SK-N-SH treated with all-trans-retinoic acid at 6 μM for 48 hours (cell line): ENCODE results near the gene CFAP61.

Experiments
- ATAC-seq: fragments of 200-7000 bp; cut with Tn5 transposase; 3 replicates; pipeline ENCODE4 v1.9.1; 2020; ENCODE audit warnings: mild to moderate bottlenecking, moderate library complexity
- ARNTL ChIP-seq: fragments of 450-650 bp; formaldehyde crosslinking; IDR thresholded peaks from 2 replicates; pipeline ENCODE4 v1.5.0; 2020; ENCODE audit warnings: low read depth, mild to moderate bottlenecking, moderate library complexity, borderline replicate concordance
- BACH2 ChIP-seq: fragments of 250-450 bp; sonication (Bioruptor Pico); IDR thresholded peaks from 2 replicates; pipeline ENCODE4 v1.9.0; 2021; ENCODE audit warnings: mild to moderate bottlenecking, borderline replicate concordance
- CREB5 ChIP-seq: fragments of 250-450 bp; sonication (Bioruptor Pico); IDR thresholded peaks from 2 replicates; pipeline ENCODE4 v1.5.1; 2020; ENCODE audit warnings: low read depth, mild to moderate bottlenecking, moderate library complexity
- CSDC2 ChIP-seq: fragments of 250-450 bp; sonication (Bioruptor Pico); IDR thresholded peaks from 2 replicates; pipeline ENCODE4 v1.5.0; 2020; ENCODE audit warnings: mild to moderate bottlenecking, moderate library complexity
- CSRNP3 ChIP-seq: fragments of 250-450 bp; sonication (Bioruptor Pico); IDR thresholded peaks from 2 replicates; pipeline ENCODE4 v1.5.1; 2021; ENCODE audit warnings: mild to moderate bottlenecking, moderate library complexity
- ESRRG ChIP-seq: fragments of 250-450 bp; sonication (Bioruptor Pico); IDR thresholded peaks from 2 replicates; pipeline ENCODE4 v1.6.1; 2021; ENCODE audit warnings: mild to moderate bottlenecking
- GLIS3 ChIP-seq: fragments of 250-450 bp; sonication (Bioruptor Pico); IDR thresholded peaks from 2 replicates; pipeline ENCODE4 v1.5.0; 2020; ENCODE audit warnings: mild to moderate bottlenecking, moderate library complexity
- ISL1 ChIP-seq: fragments of 250-450 bp; sonication (Bioruptor Pico); IDR thresholded peaks from 2 replicates; pipeline ENCODE4 v2.1.2; 2022; ENCODE audit warnings: mild to moderate bottlenecking, moderate library complexity
- OSR1 ChIP-seq: fragments of 250-450 bp; sonication (Bioruptor Pico); IDR thresholded peaks from 2 replicates; pipeline ENCODE4 v1.8.0; 2022; ENCODE audit warnings: moderate library complexity, mild to moderate bottlenecking, inconsistent platforms
- PATZ1 ChIP-seq: fragments of 250-450 bp; sonication (Bioruptor Pico); IDR thresholded peaks from 2 replicates; pipeline ENCODE4 v1.8.0; 2020; ENCODE audit warnings: mild to moderate bottlenecking, moderate library complexity, borderline replicate concordance
- POU6F1 ChIP-seq: fragments of 250-450 bp; sonication (Bioruptor Pico); IDR thresholded peaks from 2 replicates; pipeline ENCODE4 v1.8.0; 2021; ENCODE audit warnings: low read depth, mild to moderate bottlenecking, moderate library complexity, borderline replicate concordance
- PPARA ChIP-seq: fragments of 250-450 bp; sonication (Bioruptor Pico); IDR thresholded peaks from 2 replicates; pipeline ENCODE4 v1.5.0; 2020; ENCODE audit warnings: mild to moderate bottlenecking, borderline replicate concordance
- RARB ChIP-seq: fragments of 250-450 bp; sonication (Bioruptor Pico); IDR thresholded peaks from 2 replicates; pipeline ENCODE4 v1.8.0; 2021; ENCODE audit warnings: mild to moderate bottlenecking, moderate library complexity
- SNAI2 ChIP-seq: fragments of 250-450 bp; sonication (Bioruptor Pico); IDR thresholded peaks from 2 replicates; pipeline ENCODE4 v1.5.0; 2020; ENCODE audit warnings: mild to moderate bottlenecking, moderate library complexity
- TCF4 ChIP-seq: fragments of 250-450 bp; sonication (Bioruptor Pico); IDR thresholded peaks from 2 replicates; pipeline ENCODE4 v1.8.0; 2021; ENCODE audit warnings: mild to moderate bottlenecking, moderate library complexity, borderline replicate concordance
- TOX ChIP-seq: fragments of 250-450 bp; sonication (Bioruptor Pico); IDR thresholded peaks from 2 replicates; pipeline ENCODE4 v1.8.0; 2021; ENCODE audit warnings: mild to moderate bottlenecking, moderate library complexity, borderline replicate concordance
- TSHZ2 ChIP-seq: fragments of 250-450 bp; sonication (Bioruptor Pico); IDR thresholded peaks from 2 replicates; pipeline ENCODE4 v1.5.0; 2020; ENCODE audit warnings: mild to moderate bottlenecking, moderate library complexity
- ZFP3 ChIP-seq: fragments of 250-450 bp; sonication (Bioruptor Pico); IDR thresholded peaks from 2 replicates; pipeline ENCODE4 v1.5.0; 2020; ENCODE audit warnings: mild to moderate bottlenecking, moderate library complexity
- ZFP30 ChIP-seq: fragments of 450-650 bp; formaldehyde crosslinking; IDR thresholded peaks from 2 replicates; pipeline ENCODE4 v1.5.0; 2022; ENCODE audit warnings: mild to moderate bottlenecking, moderate library complexity
- ZNF565 ChIP-seq: fragments of 450-650 bp; formaldehyde crosslinking; conservative IDR thresholded peaks from 2 replicates; pipeline ENCODE4 v1.5.0; 2020; ENCODE audit warnings: low read depth, mild to moderate bottlenecking, moderate library complexity
- ZNF70 ChIP-seq: fragments of 450-650 bp; formaldehyde crosslinking; IDR thresholded peaks from 2 replicates; pipeline ENCODE4 v1.5.0; 2020; ENCODE audit warnings: mild to moderate bottlenecking, moderate library complexity

CFAP61 gene

GRCh38 chr20:20020908-20021307 is 31.4 kb upstream of the CFAP61 start:
- TF ChIP-seq TCF4 (CRISPR knock-in tag) (no peak), ARNTL (CRISPR knock-in tag) (no peak), POU6F1 (CRISPR knock-in tag) (no peak), GLIS3 (CRISPR knock-in tag) (no peak), CREB5 (CRISPR knock-in tag) (no peak), ZNF565 (no peak), ISL1 (CRISPR knock-in tag) (no peak), OSR1 (CRISPR knock-in tag) (no peak), TSHZ2 (CRISPR knock-in tag) (no peak), ZFP30 (CRISPR knock-in tag) (no peak), ZFP3 (CRISPR knock-in tag) (no peak), BACH2 (CRISPR knock-in tag) (no peak)
- ATAC-seq, result no peak

- ATAC-seq, result no peak
- TF ChIP-seq ESRRG, result no peak
- TF ChIP-seq RARB (CRISPR knock-in tag), result no peak
- TF ChIP-seq CSRNP3 (CRISPR knock-in tag), result no peak
- TF ChIP-seq TOX (CRISPR knock-in tag), result no peak
- TF ChIP-seq BACH2 (CRISPR knock-in tag), result no peak
- no peak for TF ChIP-seq TCF4 (CRISPR knock-in tag)
- TF ChIP-seq ISL1 (CRISPR knock-in tag), result no peak
- TF ChIP-seq CSDC2 (CRISPR knock-in tag), result no peak
- no peak for TF ChIP-seq POU6F1 (CRISPR knock-in tag)
- TF ChIP-seq ZFP30 (CRISPR knock-in tag), result no peak
- TF ChIP-seq OSR1 (CRISPR knock-in tag), result no peak
- no peak for TF ChIP-seq SNAI2 (CRISPR knock-in tag)
- TF ChIP-seq, all 23 proteins: peak for 0
Observed at GRCh38 chr20:20021835-20022234, 30.5 kb upstream of the CFAP61 start.

- no peak for ATAC-seq
- TF ChIP-seq CSRNP3 (CRISPR knock-in tag), result no peak
- no peak for TF ChIP-seq ZNF70
- TF ChIP-seq BACH2 (CRISPR knock-in tag), result no peak
- TF ChIP-seq TSHZ2 (CRISPR knock-in tag), result no peak
- no peak for TF ChIP-seq PPARA (CRISPR knock-in tag)
- TF ChIP-seq SNAI2 (CRISPR knock-in tag), result no peak
- no peak for TF ChIP-seq RARB (CRISPR knock-in tag)
- TF ChIP-seq TCF4 (CRISPR knock-in tag), result no peak
- TF ChIP-seq GLIS3 (CRISPR knock-in tag), result no peak
- TF ChIP-seq PATZ1, result no peak
- TF ChIP-seq ISL1 (CRISPR knock-in tag), result no peak
Observed at GRCh38 chr20:20022498-20022897, 29.8 kb upstream of the CFAP61 start.
